KMS-11 (cell line): ENCODE results near the gene AOPEP.

Experiments used
- H2AFZ ChIP-seq: fragments of 200-600 bp; sonication (generic); 2 replicates; pipeline ENCODE4 v1.6.1; 2016; ENCODE audit warnings: antibody characterized with exemption, mixed run types, low read depth
- H3K27ac ChIP-seq: fragments of 200-600 bp; sonication (generic); 2 replicates; pipeline ENCODE4 v1.6.1; 2016; ENCODE audit warnings: mild to moderate bottlenecking, mixed run types
- H3K27me3 ChIP-seq: fragments of 200-600 bp; sonication (generic); 2 replicates; pipeline ENCODE4 v1.6.1; 2017; ENCODE audit warnings: mild to moderate bottlenecking, low read depth, mixed run types, moderate library complexity; ENCODE audit not compliant: insufficient read depth
- H3K36me3 ChIP-seq: fragments of 200-600 bp; sonication (generic); 2 replicates; pipeline ENCODE4 v1.6.1; 2017; ENCODE audit warnings: mild to moderate bottlenecking, mixed run types; ENCODE audit not compliant: insufficient read depth
- H3K4me1 ChIP-seq: fragments of 200-600 bp; sonication (generic); 2 replicates; pipeline ENCODE4 v1.6.1; 2016; ENCODE audit warnings: mild to moderate bottlenecking, low read depth, mixed run types; ENCODE audit not compliant: poor library complexity, severe bottlenecking
- H3K4me2 ChIP-seq: fragments of 200-600 bp; sonication (generic); 2 replicates; pipeline ENCODE4 v1.7.0; 2016; ENCODE audit warnings: mild to moderate bottlenecking, mixed run types
- H3K4me3 ChIP-seq: fragments of 200-600 bp; sonication (generic); IDR thresholded peaks from 2 replicates; pipeline ENCODE4 v1.6.1; 2017; ENCODE audit warnings: low read depth, low read length, mixed read lengths; ENCODE audit not compliant: insufficient read depth
- H3K79me2 ChIP-seq: fragments of 200-600 bp; sonication (generic); 2 replicates; pipeline ENCODE4 v1.6.1; 2016; ENCODE audit warnings: low read depth, mixed run types; ENCODE audit not compliant: insufficient read depth
- H3K9ac ChIP-seq: fragments of 200-600 bp; sonication (generic); 2 replicates; pipeline ENCODE4 v1.6.1; 2016; ENCODE audit warnings: mild to moderate bottlenecking, mixed run types
- H4K20me1 ChIP-seq: fragments of 200-600 bp; sonication (generic); 2 replicates; pipeline ENCODE4 v1.6.1; 2016; ENCODE audit warnings: mild to moderate bottlenecking, mixed run types; ENCODE audit not compliant: insufficient read depth
- TF ChIP-seq, protein P1 (sequence below): fragments of 200-600 bp; sonication (generic); conservative IDR thresholded peaks from 2 replicates; pipeline ENCODE4 v1.6.1; 2017; ENCODE audit warnings: low read depth, mild to moderate bottlenecking, antibody characterized with exemption, low read length, moderate library complexity, mixed read lengths

AOPEP gene

GRCh38 chr9:94927048-94927761 lies 200.7 kb downstream of the AOPEP start:
- no peaks in the 10 kb centered on the region for H3K27me3 ChIP-seq
- no peaks in the 10 kb centered on the region for H3K4me1 ChIP-seq
- no peak overlapping the region for H3K27ac ChIP-seq
- H3K36me3 ChIP-seq: no peaks in the 10 kb centered on the region
- H3K4me2 ChIP-seq: no peak overlapping the region
- H2AFZ ChIP-seq: no peak overlapping the region
- H3K9ac ChIP-seq: no peak overlapping the region
- H4K20me1 ChIP-seq: no peaks in the 10 kb centered on the region
- H3K79me2 ChIP-seq: no peaks in the 10 kb centered on the region
- no peak overlapping the region for H3K4me3 ChIP-seq
- TF ChIP-seq, protein P1, sequence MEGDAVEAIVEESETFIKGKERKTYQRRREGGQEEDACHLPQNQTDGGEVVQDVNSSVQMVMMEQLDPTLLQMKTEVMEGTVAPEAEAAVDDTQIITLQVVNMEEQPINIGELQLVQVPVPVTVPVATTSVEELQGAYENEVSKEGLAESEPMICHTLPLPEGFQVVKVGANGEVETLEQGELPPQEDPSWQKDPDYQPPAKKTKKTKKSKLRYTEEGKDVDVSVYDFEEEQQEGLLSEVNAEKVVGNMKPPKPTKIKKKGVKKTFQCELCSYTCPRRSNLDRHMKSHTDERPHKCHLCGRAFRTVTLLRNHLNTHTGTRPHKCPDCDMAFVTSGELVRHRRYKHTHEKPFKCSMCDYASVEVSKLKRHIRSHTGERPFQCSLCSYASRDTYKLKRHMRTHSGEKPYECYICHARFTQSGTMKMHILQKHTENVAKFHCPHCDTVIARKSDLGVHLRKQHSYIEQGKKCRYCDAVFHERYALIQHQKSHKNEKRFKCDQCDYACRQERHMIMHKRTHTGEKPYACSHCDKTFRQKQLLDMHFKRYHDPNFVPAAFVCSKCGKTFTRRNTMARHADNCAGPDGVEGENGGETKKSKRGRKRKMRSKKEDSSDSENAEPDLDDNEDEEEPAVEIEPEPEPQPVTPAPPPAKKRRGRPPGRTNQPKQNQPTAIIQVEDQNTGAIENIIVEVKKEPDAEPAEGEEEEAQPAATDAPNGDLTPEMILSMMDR: no peak

- Histone ChIP-seq H2AFZ (no peak overlapping the region), H4K20me1 (no peaks in the 10 kb centered on the region), H3K27me3 (no peaks in the 10 kb centered on the region), H3K9ac (no peak overlapping the region), H3K4me3 (no peak overlapping the region), H3K36me3 (no peaks in the 10 kb centered on the region), H3K27ac (no peak overlapping the region), H3K79me2 (no peaks in the 10 kb centered on the region), H3K4me2 (no peak overlapping the region), H3K4me1 (no peaks in the 10 kb centered on the region)
- TF ChIP-seq, protein P1: no peak
These were observed 201.5 kb downstream of the AOPEP start for GRCh38 chr9:94927762-94928670.

DNA sequence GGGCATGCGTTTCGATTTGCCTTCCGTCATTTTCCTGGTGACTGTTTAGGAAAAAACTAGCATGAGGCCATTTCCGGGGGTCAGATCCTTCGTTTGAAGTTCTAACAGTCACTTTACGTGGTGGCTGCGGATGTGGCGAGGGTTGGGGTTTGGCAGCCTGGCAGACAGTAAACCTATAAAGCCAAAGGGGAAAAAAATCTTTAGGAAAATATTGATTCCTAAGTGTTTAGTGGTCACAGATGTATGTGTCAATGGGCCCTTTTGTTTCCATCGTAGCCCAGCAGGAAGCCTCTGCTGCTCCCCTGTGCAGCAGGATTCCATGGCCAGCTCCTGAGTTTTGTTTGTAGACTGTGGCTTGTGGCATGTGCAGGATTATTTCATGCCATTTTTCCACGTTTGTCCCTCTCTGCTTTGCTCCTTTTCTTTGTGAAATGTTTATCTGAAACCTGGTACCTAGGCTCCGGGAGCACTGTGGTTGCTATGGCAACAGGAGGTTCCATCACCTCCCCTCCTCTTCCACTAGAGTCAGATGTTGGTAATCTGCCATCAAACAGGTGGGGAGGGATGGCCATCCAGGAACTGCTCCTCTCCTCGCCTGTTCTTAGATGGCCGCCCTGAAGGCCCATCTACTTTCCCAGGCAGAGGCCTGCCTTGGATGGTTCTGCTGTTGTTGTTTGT lies 202.3 kb downstream of the AOPEP start:
- Histone ChIP-seq H3K27ac (no peak overlapping the region), H3K27me3 (no peaks in the 10 kb centered on the region), H3K4me3 (no peak overlapping the region), H3K79me2 (no peaks in the 10 kb centered on the region), H2AFZ (no peak overlapping the region), H3K4me2 (no peak overlapping the region), H3K4me1 (no peaks in the 10 kb centered on the region), H3K36me3 (no peaks in the 10 kb centered on the region), H3K9ac (no peak overlapping the region), H4K20me1 (no peaks in the 10 kb centered on the region)
- TF ChIP-seq, protein P1: no peak

GRCh38 chr9:94929369-94929756 lies 202.9 kb downstream of the AOPEP start:
- H2AFZ ChIP-seq: no peak overlapping the region
- no peak overlapping the region for H3K4me3 ChIP-seq
- no peak overlapping the region for H3K9ac ChIP-seq
- TF ChIP-seq, protein P1: no peak
- no peak overlapping the region for H3K4me2 ChIP-seq
- H3K27me3 ChIP-seq: no peaks in the 10 kb centered on the region
- H3K36me3 ChIP-seq: no peaks in the 10 kb centered on the region
- H3K4me1 ChIP-seq: no peaks in the 10 kb centered on the region
- no peak overlapping the region for H3K27ac ChIP-seq
- no peaks in the 10 kb centered on the region for H3K79me2 ChIP-seq
- no peaks in the 10 kb centered on the region for H4K20me1 ChIP-seq
